GM21447 (cell line): ENCODE data around the gene PHLPP2.
A peak's percentile ranks its signal among the peaks of the same experiment; 100 is the strongest.
"Not testable (repeated sequence)": the region's sequence is repeated elsewhere in the genome, so short reads cannot be mapped to it uniquely, and the experiment has no call there.

ENCODE experiments used
- ATAC-seq: cut with Tn5 transposase; IDR thresholded peaks from one replicate; pipeline ENCODE4 v1.9.1; 2021; ENCODE audit not compliant: unreplicated experiment

The PHLPP2 gene

DNA sequence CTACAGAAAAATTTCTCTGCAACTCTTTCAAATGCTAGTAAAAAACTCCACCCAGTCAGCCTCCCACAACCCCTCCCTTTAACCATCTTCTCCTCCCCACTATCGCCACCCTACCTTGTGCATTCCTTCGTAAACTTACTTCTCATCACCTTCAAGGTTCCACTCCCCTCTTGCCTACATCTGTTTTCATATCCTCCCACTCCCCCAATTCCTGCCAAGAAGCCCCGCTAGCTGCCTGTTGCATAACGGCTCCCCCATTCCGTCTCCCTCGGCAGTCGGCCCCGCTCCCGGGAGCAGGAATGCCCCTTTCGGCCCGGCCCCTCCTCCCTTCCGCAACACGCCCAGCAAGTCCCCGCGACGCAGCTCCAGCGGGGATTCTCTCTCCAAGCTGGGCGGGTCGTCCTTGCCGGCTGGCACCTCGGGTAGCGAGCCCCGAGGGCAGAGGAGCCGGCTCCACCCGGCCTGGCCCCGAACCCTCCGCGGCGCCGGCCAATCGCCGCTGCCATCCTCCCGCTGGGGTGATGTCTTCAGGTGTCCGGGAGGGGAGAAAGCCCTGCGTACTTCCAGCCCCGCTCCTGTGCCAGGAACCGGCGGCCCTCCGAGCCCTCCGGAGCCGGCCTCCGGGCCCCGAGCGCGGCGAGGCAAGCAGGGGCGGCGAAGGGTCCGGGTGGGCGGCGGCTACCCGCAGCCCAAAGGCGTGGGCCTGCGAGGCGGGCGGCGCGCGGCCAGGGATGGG, 1.5 kb downstream of the PHLPP2 start:
- ATAC-seq: peak; percentile 46

DNA sequence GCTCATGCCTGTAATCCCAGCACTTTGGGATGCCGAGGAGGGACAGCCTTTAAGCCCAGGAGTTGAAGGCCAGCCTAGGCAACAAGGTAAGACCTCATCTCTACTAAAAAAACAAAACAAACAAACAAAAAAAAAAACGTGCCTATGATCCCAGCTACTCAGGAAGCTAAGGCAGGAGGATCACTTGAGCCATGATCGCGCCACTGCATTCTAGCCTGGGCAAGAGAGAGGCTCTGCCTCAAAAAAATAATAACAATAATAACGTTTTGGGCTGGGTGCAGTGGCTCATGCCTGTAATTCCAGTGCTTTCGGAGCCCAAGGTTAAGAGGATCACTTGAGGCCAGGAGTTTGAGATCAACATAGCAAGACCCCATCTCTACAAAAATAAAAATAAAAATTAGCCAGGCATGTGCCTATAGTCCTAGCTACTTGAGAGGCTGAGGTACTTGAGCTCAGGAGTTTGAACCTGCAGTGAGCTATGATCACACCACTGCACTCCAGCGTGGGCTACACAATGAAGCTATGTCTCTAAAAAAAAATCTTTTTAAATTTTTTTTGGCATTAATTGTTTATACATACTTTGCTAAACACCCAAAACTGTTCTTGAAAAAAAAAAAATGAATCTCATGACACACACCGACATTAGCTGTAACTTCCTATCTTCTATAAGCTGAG, 3.3 kb downstream of the PHLPP2 start:
- ATAC-seq: no peak

DNA sequence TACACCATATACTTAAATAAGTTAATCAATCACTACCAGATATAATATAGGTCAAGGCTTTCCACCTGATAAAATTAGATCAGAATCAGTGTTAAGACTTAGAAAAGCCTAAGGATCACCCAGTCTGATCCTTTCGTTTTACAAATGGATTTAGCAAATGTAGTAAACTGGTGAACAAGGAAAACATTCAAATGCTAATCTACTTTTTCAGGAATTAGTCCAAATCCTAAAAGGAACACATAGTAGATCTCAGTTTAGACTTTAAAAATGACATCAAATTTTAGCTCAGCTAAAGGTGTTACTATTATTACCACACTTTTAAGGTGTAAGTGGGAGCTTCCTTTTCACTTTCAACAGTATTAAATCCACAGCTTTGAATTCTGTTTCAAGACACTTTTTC, 12.0 kb downstream of the PHLPP2 start:
- ATAC-seq: no peak

DNA sequence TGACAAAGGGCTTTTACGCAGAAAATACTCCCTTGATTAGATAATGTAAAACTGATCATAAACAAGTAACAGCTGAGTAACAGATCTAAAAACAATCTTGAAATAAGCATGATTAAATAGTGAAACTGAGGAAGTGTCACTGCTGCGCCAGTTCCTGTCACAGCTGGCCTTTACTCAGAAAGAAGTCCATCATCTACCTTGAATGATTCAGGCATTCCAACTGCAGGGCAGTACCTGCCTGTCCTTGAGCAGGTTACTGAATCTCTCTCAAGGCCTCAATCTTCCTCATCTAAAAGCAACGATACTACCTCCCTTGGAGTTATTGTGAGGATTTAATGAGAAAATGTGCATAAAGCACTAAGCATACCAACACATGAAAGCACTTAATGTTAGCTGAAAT, 12.7 kb downstream of the PHLPP2 start:
- no peak for ATAC-seq

DNA sequence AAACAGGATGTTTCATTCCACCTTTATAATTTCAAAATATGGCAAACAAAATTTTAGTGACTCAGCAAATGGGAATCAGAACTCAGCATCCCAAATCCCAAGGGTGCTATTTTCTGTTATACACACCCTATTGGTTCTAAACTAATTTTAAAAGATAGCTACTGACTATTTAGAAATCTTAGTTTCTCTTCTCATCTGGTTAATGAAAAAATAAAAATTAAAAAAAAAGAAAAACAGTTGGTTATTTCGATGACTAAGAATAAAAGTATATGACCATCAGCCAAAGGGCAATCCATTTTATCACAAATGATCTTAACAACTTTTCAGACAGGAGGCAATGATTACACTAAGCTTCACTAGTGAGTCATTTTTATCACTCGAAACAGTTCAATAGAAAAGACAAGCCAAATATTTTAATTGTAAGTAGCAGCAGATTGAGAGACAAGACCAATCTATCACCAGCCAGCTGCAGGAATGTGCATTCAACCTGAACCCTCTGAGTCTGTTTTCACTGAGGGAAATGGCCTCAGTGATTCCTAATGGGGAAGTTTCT, 15.2 kb downstream of the PHLPP2 start:
- ATAC-seq: no peak

DNA sequence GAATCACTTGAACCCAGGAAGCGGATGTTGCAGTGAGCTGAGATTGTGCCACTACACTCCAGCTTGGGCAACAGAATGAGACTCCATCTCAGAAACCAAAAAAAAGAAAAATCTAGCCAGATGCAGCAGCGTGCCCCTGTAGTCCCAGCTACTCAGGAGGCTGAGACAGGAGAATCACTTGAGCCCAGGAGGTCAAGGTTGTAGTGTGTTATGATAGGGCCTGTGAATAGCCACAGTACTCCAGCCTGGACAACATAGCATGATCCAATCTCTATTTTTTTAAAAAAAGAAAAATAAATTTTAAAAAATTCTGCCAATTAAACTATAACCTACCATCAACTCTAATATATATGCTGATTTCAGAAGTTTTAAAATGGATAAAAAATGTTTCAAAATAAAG, 15.8 kb downstream of the PHLPP2 start:
- ATAC-seq: no peak

DNA sequence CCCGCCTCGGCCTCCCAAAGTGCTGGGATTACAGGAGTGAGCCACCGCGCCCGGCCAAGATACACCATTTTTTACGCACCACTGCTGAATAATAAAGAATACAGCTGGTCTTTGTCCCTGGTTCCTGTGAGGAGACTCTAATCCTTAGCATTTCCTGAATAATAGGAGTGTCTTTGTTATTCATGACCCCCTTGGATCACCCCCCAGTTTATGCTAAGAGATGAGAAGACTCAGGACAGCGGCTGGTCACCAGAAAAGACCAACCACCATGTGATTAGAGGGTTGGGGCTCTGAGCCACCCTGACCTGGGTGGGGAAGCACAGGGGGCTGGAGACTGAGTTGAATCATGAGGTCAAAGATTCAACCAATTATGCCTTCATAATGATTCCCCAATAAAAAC, 17.3 kb downstream of the PHLPP2 start:
- no peak for ATAC-seq

DNA sequence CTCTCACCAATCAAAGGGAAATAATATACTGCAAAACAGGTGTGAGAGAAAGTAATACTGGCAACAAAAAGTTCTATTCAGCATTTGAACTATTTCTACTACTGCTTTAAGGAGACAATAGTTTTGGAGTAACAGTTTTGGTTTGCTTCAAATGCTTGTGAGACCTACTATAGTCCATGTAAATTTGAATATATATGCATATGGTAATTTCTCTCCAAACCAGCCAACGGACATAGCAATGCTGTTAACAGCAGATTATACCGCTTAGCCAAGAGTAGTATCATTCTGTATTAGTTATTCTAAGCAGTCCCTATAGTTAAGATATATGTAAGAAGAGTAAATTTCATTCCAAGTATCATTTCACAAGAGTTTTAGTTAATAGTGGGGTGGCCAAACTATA, 18.5 kb downstream of the PHLPP2 start:
- no peak for ATAC-seq

DNA sequence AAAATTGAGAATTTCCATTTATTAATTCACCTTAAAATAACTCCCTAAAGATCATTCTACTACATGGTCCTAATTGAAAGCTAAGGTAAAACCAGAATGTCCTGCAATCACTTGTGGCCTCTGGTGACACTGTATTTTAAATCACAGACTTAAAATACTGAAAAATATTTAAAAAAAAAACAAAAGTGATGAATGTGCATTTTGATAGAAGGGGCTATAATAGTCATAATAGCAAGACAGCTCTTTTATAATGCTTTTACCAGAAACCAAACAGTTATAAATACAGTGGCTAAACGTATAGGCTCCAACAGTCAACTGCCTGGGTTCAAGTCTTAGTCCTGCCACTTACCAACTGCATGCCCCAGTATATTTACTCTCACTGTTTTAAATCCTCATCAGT, 21.2 kb downstream of the PHLPP2 start:
- no peak for ATAC-seq

DNA sequence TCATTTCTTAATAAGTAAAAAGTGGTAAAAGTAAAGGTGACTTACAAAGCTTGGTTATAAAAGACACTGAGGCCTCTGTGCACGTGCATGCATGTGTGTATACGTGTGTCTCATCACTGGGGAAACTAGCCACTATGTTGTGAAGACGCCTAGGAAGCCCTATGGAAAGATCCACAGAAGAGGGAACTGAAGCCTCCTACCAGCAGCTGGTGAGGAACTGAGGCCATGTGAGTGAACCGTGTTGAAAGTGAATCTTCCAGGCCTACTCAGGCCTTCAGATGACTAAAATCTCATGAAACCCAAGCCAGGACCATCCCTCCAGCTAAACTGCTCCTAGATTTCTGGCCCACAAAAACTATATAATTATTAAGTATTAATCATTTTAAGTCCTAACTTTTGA, 23.7 kb downstream of the PHLPP2 start:
- ATAC-seq: no peak

DNA sequence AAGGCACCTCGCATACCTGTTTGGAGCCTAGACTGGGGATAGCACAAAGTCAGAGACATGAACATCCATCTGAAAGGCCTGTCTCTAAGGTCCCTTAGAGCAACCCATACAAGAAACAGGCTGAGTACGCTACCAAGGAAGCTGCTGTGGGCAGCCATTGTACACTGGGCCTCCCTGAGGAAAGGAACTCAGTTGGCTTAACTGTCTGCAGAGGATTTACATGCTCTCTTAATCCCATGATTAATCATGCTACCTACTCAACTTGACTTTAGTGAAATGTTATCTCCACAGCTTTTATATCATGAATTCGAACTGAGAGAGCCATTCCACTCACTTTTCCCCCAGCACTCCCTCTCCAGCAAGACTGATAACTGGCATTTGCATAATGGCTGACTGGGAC, 26.0 kb downstream of the PHLPP2 start:
- no peak for ATAC-seq

DNA sequence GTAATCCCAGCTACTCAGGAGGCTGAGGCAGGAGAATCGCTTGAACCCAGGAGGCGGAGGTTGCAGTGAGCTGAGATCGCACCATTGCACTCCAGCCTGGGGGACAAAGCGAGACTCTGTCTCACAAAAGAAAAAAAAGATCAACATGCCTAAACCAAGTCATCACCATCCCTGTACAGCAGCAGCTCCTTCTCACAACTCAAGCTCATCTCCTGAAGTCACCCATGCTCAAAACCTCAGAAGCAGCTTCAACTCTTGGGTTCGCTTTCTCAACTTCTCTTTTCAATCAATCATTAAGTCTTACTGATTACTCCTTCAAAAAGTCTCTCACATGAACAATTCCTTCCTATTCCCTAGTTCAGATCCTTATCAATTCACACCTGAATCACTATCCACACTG, 31.3 kb downstream of the PHLPP2 start:
- ATAC-seq: no peak

DNA sequence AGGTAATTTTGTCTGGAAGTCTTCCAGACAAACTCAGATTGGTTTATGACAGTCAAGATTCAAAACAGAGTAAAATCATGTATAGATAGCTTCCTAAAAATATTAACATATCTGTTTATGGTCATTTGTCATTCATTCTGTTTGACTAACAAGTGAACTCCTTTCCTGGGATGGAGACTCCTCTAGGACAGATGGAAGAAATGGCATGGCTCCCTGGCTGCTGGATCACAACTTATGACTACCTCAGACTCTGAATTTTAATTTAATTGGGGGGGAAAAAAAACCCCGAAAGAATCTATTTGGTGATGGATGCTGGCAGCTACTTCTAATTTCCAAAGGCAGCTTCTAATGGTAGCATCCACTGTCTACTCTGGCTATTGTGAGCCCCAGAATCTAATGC, 34.6 kb downstream of the PHLPP2 start:
- ATAC-seq: no peak

DNA sequence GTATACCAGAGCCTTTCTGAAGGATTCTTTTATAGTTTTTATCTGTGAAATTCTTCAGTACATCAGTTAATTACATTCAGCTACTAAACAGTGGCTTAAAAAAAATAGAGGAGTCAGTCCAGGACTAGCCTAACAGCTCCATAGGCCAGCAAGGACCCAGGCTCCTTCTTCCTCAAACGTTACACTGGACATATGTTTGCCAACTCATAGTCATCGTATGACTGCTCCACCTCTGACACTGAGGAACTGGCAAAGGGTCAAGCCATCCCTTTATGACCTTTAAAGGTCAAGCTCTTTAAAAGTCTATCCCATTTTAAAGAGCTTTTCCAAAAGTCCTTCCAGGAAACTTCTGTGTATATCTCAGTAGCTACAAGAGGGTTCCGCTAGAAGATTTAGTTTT, 36.6 kb downstream of the PHLPP2 start:
- ATAC-seq: no peak

DNA sequence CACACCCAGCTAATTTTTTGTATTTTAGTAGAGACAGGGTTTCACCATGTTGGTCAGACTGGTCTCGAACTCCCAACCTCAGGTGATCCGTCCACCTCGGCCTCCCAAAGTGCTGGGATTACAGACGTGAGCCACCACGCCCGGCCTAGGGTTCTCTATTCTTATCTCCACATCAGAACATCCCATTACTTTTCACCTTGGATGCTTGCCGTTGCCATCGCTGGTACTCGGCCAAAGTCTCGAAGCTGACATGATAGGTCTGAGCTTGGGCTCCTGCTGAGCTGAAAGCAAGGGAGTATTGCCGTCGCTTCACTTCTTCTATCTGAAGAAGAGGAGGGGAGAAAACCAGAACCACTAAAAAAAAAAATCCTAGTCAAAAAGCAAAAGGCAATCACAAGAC, 40.2 kb downstream of the PHLPP2 start:
- not testable (repeated sequence) for ATAC-seq

DNA sequence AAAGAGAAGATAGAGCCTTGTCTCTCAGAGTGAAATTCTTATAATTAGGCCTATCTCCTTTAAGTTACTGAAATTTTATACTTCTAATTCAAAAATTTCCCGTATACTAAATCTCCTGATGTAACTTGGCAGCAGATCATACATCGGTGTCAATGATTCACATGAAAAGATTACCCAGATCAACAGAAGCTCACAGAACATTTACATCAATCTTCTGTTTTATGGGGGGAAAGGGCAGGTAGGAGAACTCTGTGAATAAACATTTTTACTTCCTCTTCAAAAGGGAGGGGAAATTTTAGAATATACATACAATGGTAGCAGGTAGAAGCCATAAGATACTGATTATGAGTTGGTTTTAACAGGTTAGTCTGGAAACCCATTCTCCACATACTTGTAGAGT, 43.1 kb downstream of the PHLPP2 start:
- ATAC-seq: no peak

DNA sequence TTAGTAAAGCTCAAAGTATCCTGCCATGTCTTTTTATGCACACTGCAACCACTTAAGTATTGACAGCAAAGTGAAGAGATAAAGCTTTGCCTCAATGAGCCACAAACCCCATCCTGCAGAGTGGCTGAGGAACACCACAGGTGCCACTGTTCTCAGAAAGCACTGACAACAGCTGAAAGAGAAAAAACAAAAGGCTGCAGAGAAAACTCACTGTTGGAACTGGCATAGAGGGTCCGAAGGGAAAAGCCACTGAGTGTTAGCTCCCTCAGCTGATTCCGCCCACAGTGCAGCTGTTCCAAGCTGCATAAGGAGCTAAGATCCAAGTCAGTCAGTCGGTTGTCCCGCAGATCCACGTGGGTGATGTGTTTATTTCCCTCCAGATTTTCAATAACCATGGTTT, 48.3 kb downstream of the PHLPP2 start:
- no peak for ATAC-seq

DNA sequence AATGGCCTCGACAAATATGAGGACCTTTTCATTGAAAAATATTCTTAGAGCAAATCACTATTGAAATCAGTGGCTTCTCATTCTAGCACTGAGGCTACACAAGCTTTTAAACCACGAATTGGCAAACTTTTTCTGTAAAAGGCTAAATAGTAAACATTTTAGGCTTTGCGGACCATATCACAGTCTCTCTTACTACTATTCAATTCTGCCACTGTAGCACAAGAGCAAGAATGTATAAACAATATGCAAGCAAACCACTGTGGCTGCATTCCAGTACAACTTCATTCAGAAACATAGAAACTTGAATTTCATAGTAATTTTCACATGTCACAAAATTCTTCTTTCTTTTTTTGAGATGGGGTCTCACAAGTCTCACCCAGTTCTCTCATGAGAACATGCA, 49.1 kb downstream of the PHLPP2 start:
- no peak for ATAC-seq

DNA sequence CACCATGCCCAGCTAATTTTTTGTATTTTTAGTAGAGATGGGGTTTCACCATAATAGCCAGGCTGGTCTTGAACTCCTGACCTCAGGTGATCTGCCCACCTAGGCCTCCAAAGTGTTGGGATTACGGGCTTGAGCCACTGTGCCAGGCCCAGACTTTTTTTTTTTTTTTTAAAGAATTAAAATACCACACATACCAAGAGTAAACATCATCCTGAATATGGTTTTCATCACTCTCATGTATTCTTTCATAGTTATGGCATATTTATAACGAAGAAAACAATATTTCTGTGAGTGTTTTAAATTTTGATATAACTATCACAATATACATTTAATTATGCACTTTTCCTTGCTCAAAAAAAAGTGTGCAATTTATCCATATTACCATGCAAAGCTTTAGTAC, 50.3 kb downstream of the PHLPP2 start:
- ATAC-seq: no peak

DNA sequence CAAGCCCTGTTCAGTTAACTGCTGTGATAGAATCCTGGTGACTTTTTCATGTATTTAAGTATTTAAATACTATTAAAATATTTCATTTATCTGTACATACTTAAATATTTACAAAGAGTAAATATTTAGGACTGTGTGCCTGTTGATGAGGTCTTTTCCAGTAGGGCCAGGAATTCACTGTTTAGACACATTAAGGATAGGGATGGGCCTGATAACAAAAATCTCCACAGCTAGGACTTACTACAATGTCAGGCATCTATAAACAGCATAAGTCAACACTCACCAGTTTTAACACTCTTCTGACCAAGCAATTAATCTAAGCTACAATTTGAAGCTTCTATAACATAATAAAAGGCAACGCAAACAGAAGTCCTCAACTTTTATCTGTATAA, 50.9 kb downstream of the PHLPP2 start:
- ATAC-seq: no peak

DNA sequence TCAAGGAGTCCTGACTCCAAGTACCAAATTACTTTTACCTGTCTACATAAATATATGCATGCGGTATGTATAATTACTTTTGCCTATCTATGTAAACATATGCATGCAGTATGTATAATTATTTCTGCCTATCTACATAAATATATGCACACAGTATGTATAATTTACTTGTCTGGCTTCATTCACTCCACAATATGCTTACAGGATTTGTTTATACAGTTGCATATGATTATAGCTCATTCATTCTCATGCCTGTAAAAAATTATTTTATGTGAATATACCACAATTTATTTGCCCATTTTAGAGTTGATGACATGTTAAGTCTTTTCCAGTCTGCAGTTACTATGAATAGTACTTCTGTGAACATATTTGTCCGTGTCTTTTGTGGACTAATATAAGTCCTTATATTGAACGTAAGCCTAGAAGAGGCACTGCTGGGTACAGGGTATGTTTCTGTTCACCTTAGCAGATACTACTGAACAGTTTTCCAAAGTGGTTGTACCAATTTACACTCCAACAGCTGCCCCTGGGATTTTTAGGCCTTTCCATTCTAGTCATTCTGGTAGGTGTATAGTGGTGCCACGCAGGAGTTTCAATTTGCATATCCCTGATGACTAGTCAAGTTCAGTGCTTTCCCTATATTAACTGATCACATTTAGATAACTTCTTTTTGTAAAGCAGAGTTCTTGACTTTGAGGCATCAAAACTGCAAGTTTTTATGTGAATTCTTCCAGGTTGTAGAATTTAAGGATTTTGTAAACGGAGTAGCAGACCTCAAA, 51.5 kb downstream of the PHLPP2 start:
- no peak for ATAC-seq

DNA sequence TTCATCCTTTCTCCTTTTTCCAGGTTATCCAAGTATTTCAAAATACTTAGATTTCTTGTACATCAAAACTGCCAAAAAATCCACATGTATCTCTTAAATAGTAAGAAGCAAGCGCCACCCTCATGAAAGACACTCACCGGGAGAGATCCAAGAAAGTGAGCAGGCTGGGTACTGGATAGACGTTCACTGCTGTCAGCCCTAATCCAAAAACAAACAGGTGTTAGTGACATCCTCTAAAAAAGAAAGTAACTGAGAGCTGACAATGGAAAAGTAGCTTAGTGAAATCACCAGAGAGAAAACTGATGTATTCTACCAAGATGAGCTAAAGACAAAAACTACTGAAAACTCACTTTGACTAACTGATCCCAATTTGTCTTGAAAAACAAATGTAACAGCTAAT, 52.4 kb downstream of the PHLPP2 start:
- no peak for ATAC-seq
